Measurements from ENCODE around the gene SHTN1.

The SHTN1 gene, protein sequence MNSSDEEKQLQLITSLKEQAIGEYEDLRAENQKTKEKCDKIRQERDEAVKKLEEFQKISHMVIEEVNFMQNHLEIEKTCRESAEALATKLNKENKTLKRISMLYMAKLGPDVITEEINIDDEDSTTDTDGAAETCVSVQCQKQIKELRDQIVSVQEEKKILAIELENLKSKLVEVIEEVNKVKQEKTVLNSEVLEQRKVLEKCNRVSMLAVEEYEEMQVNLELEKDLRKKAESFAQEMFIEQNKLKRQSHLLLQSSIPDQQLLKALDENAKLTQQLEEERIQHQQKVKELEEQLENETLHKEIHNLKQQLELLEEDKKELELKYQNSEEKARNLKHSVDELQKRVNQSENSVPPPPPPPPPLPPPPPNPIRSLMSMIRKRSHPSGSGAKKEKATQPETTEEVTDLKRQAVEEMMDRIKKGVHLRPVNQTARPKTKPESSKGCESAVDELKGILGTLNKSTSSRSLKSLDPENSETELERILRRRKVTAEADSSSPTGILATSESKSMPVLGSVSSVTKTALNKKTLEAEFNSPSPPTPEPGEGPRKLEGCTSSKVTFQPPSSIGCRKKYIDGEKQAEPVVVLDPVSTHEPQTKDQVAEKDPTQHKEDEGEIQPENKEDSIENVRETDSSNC

DNA sequence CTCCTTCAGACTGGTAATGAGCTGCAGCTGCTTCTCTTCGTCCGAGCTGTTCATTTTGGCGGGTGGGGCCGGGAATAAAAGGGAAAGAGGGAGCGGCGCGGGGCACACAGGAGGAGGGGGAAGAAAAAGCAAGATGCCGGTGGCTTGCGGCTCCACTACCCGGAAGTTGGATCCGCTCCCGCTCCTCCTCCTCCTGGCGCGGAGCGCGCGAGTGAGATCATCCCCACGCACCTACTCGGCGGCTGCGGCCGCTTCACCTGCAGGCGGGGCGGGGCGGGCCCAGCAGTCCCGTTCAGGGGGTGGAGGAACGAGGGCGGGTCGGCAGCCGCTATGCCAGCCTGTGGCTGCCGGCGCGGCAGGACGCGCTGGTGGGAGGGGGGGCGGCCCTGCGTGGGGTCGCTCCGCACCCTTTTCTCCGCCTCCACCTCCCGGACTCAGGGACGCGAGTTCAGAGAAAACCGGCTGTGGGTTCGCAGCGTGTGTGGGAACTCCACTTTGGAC is at the start of gene SHTN1:
SHTN1 (minus strand) TSS at position 162 of the 501 bp plus-strand sequence; CDS start at position 54, 108 bp downstream.
- DNase-seq (ENCODE audit: low spot score): peak; percentile 74

DNA sequence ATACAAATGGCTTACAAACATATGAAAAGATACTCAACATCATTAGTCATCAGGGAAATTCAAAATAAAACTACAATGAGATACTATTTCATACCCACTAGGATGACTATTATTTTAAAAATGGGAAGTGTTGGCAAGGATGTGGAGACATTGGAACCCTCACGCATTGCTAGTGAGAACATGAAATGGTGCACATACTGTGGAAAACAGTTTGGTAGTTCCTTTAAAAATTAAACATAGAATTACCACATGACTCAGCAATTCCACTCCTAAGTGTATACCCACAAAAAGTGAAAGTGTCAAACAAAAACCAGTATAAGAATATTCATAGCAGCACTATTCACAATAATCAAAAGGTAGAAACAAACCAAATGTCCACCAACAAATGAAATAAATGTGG is 48.5 kb upstream of the SHTN1 start:
- DNase-seq (ENCODE audit: low spot score): no peak

GRCh38 chr10:117047947-117048346 is 43.0 kb upstream of the SHTN1 start:
- no peak for DNase-seq (ENCODE audit: low spot score)

DNA sequence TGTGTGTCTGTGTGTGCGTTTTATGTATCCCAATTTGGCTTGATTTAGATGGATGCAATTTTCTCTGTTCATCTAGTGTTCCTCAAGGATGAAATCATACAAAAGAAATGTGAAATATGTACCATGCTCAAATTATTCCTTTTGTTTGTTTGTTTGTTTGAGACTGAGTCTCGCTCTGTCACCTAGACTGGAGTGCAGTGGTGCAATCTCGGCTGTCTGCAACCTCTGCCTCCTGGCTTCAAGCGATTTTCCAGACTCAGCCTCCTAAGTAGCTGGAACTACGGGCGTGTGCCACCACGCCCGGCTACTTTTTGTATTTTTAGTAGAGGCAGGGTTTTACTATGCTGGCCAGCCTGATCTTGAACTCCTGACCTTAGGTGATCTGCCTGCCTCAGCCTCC is 11.3 kb upstream of the SHTN1 start:
- no peak for DNase-seq (ENCODE audit: low spot score)

- no peak for DNase-seq (ENCODE audit: low spot score)
These were observed 9.8 kb upstream of the SHTN1 start for GRCh38 chr10:117014835-117015234.

DNA sequence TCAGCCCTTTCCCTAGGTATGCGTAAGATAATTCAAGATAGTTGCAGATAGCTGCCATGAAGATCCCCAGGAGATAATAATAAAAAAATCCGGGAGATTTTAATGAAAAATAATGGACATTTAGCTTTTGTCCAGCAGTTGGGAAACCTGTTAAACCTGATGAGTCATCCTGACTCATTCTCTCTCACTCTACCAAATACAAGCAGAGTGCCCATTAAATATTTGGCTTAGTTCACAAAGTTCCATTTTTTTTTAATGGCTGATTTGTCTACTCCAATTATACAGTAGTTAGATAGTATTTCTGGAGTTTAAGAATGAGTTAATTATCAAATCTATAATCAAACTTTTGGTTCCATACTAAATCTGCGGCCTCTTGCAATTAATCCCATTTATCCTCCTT is 2.1 kb upstream of the SHTN1 start:
- DNase-seq (ENCODE audit: low spot score): no peak

GRCh38 chr10:117005527-117006055 is 604 bp upstream of the SHTN1 start:
- peak; percentile 55 for DNase-seq (ENCODE audit: low spot score)

DNA sequence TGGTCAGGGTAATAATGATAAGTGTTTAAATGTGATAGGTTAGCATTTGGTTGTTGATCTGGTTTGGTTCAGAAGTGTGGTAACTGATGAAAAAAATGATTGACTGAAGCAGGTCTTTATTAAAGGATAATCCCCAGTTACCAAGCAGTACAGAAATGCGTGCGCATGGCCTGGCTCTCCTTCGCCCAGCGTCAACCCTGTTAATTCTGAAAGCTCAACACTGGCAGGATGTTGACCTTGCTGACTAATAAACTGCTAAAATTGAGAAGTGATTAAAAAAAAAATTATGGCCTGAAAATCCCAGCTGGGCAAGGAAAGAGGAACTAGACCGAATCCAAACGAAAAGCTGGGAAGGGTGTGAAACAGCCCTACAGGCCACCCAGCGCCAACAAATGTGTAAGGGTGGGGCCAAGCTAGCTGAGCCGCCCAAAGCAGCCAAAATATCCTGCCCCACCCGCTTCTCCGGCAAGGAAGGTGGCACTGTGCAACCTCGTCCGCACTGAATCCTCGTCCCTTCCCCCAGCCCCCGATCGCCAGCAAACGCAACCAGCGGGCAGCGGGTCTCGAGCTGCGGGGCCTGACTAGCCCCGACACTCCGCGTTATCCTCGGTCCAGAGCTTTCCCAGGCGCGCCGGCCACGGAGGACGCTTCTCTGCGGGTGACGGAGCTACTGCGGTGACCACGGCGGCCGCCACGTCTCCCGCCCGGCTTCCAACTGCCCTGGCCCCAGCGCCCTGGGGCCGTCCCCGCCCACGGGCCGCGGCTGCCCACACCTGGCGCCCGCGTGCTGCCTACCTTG is 561 bp downstream of the SHTN1 start:
- peak; percentile 78 for DNase-seq (ENCODE audit: low spot score)

DNA sequence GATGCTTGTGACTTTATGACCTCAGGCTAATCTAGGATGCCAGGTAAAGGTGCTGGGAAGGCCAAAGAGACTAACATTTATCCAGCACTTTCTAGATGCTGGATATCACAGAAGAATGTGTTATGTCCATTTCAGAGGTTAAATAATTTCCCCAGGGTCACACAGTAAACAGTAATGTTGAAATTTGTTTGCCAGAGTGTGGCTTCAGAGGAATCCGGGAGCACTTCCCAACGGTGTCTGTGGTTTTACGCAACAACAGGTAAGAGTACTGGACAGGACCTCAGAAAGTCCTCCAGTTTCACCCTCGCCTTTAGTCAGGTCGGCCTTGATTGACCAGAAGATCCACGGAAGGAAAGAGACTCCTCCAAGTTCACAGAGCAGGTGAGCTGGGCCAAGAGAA is 1.7 kb downstream of the SHTN1 start:
- DNase-seq (ENCODE audit: low spot score): no peak

- DNase-seq (ENCODE audit: low spot score): no peak
These were observed 2.8 kb downstream of the SHTN1 start for GRCh38 chr10:117002206-117002605.

DNA sequence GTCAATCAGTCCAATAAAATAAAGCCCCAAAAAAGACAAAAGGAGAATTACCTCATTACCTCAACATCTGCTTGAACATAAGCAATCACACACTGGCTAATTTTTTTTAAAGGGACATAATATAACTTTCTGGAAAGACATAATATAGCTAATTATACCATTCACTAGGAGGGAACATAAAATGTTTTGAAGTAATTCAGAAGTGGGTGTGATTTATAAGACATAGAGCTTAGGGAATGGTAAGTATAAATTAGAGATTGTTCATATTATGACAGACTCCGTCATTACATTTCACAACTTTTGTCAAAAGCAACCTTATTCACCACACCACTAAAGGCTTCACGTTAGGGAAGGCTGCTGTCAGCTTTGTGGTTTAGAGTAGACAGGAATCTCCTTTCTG is 3.8 kb downstream of the SHTN1 start:
- no peak for DNase-seq (ENCODE audit: low spot score)

- DNase-seq (ENCODE audit: low spot score): peak; percentile 34
These were observed 4.4 kb downstream of the SHTN1 start for GRCh38 chr10:117000580-117000979.

GRCh38 chr10:116998172-116998571 is 6.8 kb downstream of the SHTN1 start:
- no peak for DNase-seq (ENCODE audit: low spot score)

GRCh38 chr10:116997015-116997414 is 8.0 kb downstream of the SHTN1 start:
- DNase-seq (ENCODE audit: low spot score): no peak

DNA sequence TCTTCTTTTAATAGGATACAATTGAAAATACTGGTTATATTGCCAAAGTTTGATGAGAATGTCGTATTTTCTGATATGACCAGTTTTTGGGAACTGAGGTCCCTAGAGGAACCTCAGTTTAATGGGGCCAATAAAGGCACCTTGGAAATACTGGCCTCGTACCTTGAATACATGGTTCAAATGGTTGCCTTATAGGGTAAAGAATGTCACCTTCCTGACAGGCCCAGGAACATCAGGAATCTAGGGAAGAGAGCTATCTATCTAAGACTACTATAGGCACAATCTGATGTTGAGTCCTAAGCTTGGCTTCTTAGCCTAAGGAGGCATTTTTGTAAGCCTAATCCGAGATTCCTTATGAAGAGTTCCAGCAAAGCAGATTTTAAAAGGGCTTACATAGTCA is 9.3 kb downstream of the SHTN1 start:
- DNase-seq (ENCODE audit: low spot score): no peak

DNA sequence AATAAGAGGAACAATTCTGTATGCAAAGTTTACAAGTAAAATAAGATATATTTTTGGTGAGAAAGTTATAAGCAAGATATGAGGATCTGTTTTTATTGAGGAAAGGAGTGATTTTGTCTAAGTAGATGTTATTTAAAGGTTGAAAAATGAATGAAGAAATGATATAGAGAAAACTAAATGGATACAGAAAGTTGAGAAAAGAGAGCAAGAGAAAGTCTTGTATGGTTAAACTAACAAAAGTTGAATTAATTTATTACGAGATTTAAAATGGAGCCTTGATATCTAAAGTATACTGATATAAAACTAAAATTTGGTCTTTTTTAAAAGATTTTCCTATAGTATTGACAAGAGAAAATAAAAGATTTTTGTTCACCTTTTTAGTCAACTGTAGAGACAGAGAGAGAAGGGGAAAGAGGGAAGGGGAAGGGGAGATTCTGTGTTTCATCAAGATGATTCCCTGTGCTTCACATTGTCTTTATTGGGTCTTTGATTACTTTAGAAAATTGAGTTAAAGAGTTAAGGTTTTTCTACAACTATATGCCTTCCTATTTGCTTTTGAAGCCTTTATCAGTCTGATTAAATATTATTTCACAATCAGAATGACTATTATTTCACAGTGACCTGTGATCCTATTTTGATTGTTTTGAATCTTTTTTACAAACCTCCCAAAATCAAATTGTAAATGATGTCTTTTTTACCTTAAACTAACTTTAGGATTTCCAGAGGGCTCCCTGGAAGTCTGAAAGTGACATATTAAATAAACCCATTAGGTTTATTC is 10.7 kb downstream of the SHTN1 start:
- no peak for DNase-seq (ENCODE audit: low spot score)

- DNase-seq (ENCODE audit: low spot score): no peak
These were observed 11.4 kb downstream of the SHTN1 start for GRCh38 chr10:116993610-116994009.

DNA sequence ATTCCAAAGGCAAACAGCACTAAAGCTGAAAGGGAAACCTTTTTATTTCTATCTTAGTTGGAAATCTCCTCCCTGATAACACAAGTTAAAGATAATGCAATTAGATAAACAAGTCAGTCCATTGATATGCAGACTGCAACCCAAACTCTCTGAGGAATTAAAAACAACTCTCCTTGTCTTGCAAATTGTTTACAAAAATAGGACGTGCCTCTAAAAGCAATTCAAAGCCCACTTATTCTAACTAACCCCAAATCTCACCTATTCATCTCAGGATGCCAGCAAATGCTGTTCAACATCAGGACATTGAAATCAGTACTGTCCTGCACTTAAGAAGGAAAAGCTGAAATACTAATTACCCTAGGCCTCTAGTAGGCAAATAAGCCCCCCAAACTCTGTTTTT is 12.8 kb downstream of the SHTN1 start:
- no peak for DNase-seq (ENCODE audit: low spot score)

GRCh38 chr10:116990276-116990800 is 14.6 kb downstream of the SHTN1 start:
- no peak for DNase-seq (ENCODE audit: low spot score)

DNA sequence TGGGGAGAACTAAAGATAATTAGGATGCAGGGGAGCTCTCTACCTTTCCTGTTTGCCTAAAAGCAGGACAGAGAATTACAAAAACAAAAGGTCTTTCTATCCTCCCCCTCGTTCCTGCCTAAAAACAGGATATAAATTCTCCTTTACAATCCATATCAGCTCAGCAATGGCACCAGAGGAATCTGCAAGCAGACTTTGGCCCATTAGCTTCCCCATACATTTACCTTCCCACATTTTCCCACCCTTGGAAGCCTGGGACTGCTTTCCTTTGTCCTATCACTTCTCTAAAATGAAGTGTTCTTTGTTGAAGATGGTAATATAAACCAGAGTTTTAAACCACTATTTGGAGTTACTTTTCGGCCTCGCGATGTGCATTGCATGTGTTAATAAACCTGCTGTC is 15.5 kb downstream of the SHTN1 start:
- no peak for DNase-seq (ENCODE audit: low spot score)

GRCh38 chr10:116988311-116988710 is 16.7 kb downstream of the SHTN1 start:
- no peak for DNase-seq (ENCODE audit: low spot score)

All from Ammon's horn (tissue), 1 donor.